GM12878 (cell line): ENCODE results near the gene ANO4.

ENCODE experiments used
- MXI1 ChIP-seq: fragments of 150-350 bp; IDR thresholded peaks from 2 replicates; pipeline ENCODE4 v1.6.1; 2011; ENCODE audit warnings: low read depth, mild to moderate bottlenecking, inconsistent platforms, low read length, improper control_type of control experiment
- ZZZ3 ChIP-seq: IDR thresholded peaks from 2 replicates; pipeline ENCODE4 v1.6.1; 2011; ENCODE audit warnings: low read depth; ENCODE audit not compliant: control insufficient read depth, insufficient read length

GRCh38 chr12:101074940-101075680 lies 280.5 kb downstream of the ANO4 start:
- TF ChIP-seq ZZZ3, result no peak
- no peak for TF ChIP-seq MXI1
